Suppressor macrophage (primary cell): ENCODE results near the gene FOXD3.
"Not testable (repeated sequence)": the region's sequence is repeated elsewhere in the genome, so short reads cannot be mapped to it uniquely, and the experiment has no call there.

ENCODE experiments used
- DNase-seq, 4 experiments: peaks; one replicate each; pipeline ENCODE4 v3.0.0-alpha.2; 2020 to 2022

Gene FOXD3

GRCh38 chr1:63321066-63321784 lies 1.1 kb upstream of the FOXD3 start:
- no peak for DNase-seq

DNA sequence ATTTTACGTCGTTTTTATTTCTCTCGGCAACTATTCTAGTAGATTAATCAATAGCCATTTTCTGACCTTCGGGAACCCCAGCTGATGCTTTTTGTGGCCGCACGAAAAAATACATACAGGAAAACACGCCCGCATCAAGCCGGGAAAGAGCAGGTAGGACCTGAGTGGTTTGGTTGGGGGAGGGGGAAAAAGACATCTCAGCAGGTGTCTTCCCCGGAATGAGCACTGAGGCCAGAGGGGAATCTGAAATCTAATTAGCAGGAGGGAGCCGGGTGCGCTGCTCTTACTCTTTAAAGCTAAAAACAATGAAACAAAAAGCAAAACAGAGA lies 618 bp upstream of the FOXD3 start:
- DNase-seq, result no peak

DNA sequence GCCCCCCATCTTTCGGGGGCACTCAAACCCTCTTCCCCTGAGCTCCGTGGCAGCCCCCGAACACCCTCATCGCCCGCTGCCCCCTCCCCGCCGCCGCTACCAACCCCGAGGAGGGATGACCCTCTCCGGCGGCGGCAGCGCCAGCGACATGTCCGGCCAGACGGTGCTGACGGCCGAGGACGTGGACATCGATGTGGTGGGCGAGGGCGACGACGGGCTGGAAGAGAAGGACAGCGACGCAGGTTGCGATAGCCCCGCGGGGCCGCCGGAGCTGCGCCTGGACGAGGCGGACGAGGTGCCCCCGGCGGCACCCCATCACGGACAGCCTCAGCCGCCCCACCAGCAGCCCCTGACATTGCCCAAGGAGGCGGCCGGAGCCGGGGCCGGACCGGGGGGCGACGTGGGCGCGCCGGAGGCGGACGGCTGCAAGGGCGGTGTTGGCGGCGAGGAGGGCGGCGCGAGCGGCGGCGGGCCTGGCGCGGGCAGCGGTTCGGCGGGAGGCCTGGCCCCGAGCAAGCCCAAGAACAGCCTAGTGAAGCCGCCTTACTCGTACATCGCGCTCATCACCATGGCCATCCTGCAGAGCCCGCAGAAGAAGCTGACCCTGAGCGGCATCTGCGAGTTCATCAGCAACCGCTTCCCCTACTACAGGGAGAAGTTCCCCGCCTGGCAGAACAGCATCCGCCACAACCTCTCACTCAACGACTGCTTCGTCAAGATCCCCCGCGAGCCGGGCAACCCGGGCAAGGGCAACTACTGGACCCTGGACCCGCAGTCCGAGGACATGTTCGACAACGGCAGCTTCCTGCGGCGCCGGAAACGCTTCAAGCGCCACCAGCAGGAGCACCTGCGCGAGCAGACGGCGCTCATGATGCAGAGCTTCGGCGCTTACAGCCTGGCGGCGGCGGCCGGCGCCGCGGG lies 837 bp downstream of the FOXD3 start:
- peak; percentile 39 to 66 (median 54) for DNase-seq

DNA sequence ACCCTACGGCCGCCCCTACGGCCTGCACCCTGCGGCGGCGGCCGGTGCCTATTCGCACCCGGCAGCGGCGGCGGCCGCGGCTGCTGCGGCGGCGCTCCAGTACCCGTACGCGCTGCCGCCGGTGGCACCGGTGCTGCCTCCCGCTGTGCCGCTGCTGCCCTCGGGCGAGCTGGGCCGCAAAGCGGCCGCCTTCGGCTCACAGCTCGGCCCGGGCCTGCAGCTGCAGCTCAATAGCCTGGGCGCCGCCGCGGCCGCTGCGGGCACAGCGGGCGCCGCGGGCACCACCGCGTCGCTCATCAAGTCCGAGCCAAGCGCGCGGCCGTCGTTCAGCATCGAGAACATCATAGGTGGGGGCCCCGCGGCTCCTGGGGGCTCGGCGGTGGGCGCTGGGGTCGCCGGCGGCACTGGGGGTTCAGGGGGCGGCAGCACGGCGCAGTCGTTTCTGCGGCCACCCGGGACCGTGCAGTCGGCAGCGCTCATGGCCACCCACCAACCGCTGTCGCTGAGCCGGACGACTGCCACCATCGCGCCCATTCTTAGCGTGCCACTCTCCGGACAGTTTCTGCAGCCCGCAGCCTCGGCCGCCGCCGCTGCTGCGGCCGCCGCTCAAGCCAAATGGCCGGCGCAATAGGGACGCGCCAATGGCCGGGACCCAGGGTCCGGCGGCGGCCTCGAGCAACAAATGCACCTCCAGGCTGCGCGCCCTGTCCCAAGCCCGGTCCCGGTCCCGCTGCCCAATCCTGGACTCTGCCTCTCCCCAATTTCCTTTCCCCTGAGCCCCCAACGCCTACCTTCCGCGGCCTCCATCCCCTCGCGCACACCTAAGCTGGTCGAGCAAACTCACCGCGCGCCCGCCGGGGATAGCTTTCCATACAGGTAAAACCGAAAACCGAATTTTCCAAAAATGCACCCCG lies 1.8 kb downstream of the FOXD3 start:
- peak in 1 of 4 experiments; percentile 38 for DNase-seq

GRCh38 chr1:63324779-63325119 lies 2.4 kb downstream of the FOXD3 start:
- no peak for DNase-seq

- no peak for DNase-seq
Measured at GRCh38 chr1:63325279-63325985, 3.1 kb downstream of the FOXD3 start.

DNA sequence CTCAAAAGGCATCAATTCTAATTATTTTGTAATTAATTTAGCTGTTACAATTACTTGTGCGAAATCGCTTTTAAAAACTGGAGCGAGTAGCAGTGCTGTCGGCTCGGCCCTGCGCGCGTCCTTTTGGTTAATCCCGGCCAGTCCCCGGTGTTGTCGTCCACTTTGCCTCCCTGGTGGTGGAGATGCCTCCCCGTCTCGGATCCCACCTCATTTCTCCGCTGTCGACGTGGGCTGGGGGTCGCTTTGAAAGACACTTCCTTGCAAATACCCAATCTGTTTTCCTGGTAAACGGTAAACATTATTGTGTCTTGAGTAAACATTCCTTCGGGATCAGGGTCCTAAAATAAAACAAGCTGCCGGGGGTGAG lies 3.7 kb downstream of the FOXD3 start:
- no peak for DNase-seq

GRCh38 chr1:63326473-63327380 lies 4.4 kb downstream of the FOXD3 start:
- DNase-seq, result no peak

- DNase-seq, result peak; percentile 75 to 85 (median 79)
Measured at GRCh38 chr1:63327417-63328054, 5.2 kb downstream of the FOXD3 start.

DNA sequence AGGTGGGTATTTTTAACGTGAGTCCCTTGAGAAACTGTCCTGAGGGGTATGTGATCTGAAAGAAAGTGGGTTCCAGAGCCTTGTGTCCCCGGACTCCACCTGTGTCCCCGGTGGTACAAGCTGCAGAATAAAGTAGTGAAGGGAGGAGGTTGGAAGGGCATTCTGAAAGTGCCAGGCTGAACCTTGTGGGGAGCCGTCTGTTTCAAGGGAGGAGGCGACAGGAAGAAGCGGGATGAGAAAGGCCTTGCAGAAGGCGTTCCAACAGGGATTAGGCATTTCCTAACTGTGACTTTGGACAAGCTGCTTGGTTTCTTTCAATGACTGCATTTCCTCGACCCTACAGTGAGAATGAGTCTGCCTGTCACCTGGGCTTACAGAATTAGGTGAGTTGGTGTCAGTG lies 5.8 kb downstream of the FOXD3 start:
- no peak for DNase-seq

GRCh38 chr1:63328781-63329180 lies 6.4 kb downstream of the FOXD3 start:
- no peak for DNase-seq

DNA sequence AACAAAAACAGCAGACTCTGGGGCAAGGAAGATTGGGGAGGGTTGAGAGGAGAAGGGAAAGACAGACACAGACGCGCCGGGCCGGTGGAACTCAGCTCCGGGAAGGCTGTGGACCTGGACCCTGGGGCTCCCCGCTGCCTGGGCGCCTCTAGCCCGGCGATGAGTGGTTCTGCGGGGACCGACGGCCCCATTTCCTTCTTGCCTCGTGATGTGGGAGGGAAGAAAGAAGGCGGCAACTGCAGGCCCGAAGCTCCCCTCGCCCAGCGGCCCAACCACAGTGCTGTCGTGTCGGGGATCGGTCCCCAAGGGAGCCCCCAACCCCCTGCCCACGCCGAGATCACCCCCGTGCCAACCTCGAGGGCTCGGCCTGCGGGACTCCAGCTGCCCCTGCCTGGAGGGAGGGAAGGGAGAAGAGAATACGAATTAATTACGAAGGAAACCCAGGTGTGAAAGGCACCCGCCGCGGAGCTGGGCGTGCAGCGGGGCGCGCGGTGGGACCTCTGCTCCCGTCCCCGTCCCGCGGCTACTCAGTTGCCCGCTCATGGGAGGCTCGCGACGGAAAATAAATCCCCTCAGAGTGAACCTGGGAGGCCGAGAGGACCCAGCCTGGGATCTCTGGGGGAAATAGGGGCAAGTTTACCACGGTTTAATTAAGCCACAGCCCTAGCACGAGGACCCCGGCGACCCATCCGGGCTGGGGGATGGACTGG lies 7.4 kb downstream of the FOXD3 start:
- DNase-seq, result no peak

DNA sequence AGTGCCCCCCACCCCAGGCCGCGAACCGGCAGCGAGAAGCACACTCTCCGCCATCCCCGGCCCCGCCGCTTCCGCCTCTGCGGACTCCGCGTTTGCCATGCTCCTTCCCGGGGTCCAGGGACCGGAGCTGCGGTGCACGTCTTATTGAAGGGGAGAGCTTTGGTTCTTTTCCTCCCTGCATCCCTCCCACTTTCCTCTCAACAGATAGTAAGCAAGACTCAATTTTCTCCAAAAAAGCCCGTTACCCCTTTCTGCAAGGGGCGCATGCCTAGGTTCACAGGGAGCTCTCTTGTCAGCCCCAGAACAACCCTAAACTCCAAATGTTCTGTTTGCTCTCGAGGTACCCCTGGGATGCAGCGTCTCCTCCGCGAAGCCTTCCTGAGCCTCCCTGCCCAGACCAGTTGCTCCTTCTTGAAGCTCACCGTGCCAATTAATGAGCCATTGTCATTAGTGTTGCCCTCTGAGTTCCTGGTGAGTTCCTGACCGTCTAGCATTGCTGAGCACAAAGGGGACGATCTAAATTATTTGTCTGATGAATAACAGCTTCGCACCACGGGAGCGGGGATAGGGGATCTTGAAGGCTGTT lies 8.1 kb downstream of the FOXD3 start:
- no peak for DNase-seq

DNA sequence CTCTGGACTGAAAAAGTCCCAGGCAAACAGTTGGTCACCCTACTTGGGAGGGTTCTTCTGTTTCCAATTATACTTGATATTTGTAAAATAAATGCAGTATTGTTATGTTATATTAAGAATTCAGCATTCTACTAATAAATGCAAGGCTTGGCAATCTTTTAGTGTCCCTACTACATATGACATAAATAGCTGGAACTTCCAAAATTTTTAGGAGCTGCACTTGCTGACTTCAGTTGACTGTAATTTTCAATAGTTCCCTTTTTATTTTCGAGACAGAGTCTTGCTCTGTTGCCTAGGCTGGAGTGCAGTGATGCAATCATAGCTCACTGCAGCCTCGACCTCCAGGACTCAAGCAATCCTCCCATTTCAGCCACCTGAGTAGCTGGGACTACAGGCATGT lies 20.0 kb downstream of the FOXD3 start:
- DNase-seq, result no peak

GRCh38 chr1:63343922-63344321 lies 21.6 kb downstream of the FOXD3 start:
- DNase-seq, result no peak

DNA sequence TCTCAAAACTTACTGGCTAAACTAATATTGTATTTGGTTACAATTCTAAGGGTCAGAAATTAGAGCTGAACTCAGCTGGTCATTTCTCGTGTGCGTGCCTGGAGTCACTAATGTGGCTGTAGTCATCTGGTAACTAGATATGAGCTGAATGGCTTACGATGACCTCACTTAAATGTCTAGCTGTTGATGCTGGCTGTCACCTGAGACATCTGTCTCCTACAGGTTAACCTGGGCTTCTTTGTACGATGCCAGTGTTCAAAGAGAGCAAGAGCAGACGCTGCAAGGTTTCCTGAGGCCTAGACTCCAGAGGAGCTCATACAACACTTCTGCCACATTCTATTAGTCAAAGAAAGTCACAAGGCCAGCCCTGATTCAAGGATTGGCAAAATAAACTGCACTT lies 28.0 kb downstream of the FOXD3 start:
- no peak for DNase-seq

GRCh38 chr1:63352736-63353135 lies 30.4 kb downstream of the FOXD3 start:
- DNase-seq, result no peak

GRCh38 chr1:63356234-63356633 lies 33.9 kb downstream of the FOXD3 start:
- not testable (repeated sequence) for DNase-seq

DNA sequence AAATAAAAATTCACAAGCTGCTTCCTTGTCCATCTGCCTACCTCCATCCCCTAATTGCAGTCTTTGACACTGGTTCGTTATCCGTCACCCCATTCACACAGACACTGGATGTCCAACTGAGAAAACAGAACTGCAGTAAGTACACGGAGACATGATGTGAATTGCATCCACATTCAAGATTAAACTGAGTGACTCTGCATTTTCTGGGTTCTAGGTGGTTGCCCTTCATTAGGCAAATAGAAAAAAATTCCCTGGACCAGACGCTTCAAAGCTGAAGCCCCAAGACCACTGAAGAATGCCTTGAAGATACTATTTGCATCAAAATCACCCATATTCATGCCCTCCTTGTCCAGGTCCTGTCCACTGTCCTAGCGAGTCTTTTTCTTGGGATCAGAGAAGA lies 37.2 kb downstream of the FOXD3 start:
- DNase-seq, result no peak

GRCh38 chr1:63362073-63362472 lies 39.7 kb downstream of the FOXD3 start:
- DNase-seq, result no peak
